OCI-LY7 (cell line): Measurements from ENCODE around the gene VTI1A. TPM values are rescaled to one million over a fixed set of nuclear protein-coding genes. Genes with fewer than 3 reads are reported as not detected.

Experiments
- BruUV-seq: library from RNA; stranded (reverse); fragments of 400-500 nt; replicated peaks from 2 replicates; lab custom pipeline; 2021; lab: Mats Ljungman, UMichigan
- CTCF ChIA-PET: fragments of 300-600 bp; sonication (Branson Sonifier 250); formaldehyde crosslinking; loops from one replicate; lab custom pipeline; 2022; ENCODE audit warnings: antibody characterized with exemption; ENCODE audit not compliant: unreplicated experiment; lab: Charles Lee
- POLR2A ChIA-PET: fragments of 300-600 bp; sonication (Branson Sonifier 250); formaldehyde crosslinking; loops from one replicate; lab custom pipeline; 2022; ENCODE audit warnings: antibody characterized with exemption; lab: Charles Lee
- DNase-seq: peaks from one replicate; pipeline ENCODE4 v3.0.0-alpha.2; 2015; ENCODE audit warnings: low spot score
- H2AFZ ChIP-seq: fragments of 200-600 bp; sonication (generic), shearing (Covaris generic); 2 replicates; pipeline ENCODE4 v1.6.1; 2014; ENCODE audit warnings: mild to moderate bottlenecking, antibody characterized with exemption, low read length, moderate library complexity
- H3K27ac ChIP-seq: fragments of 200-600 bp; sonication (generic); 2 replicates; pipeline ENCODE4 v1.5.1; 2014; ENCODE audit warnings: mixed run types, low read depth, mild to moderate bottlenecking, moderate library complexity, low read length, inconsistent platforms; ENCODE audit not compliant: poor library complexity, severe bottlenecking
- H3K36me3 ChIP-seq: fragments of 200-600 bp; sonication (generic); 2 replicates; pipeline ENCODE4 v1.6.1; 2014; ENCODE audit warnings: mild to moderate bottlenecking, antibody characterized with exemption, low read length, moderate library complexity, mixed read lengths; ENCODE audit not compliant: insufficient read depth
- H3K4me1 ChIP-seq: fragments of 200-600 bp; sonication (generic); 2 replicates; pipeline ENCODE4 v1.5.1; 2014; ENCODE audit warnings: mild to moderate bottlenecking, low read length; ENCODE audit not compliant: insufficient read depth, poor library complexity, severe bottlenecking
- H3K4me2 ChIP-seq: fragments of 200-600 bp; sonication (generic); 2 replicates; pipeline ENCODE4 v1.6.1; 2014; ENCODE audit warnings: mild to moderate bottlenecking, low read length
- H3K4me3 ChIP-seq: fragments of 200-600 bp; sonication (generic); 2 replicates; pipeline ENCODE4 v1.5.1; 2014; ENCODE audit warnings: mild to moderate bottlenecking, low read depth, low read length; ENCODE audit not compliant: poor library complexity, severe bottlenecking
- H3K79me2 ChIP-seq: fragments of 200-600 bp; sonication (generic); 2 replicates; pipeline ENCODE4 v1.6.1; 2016; ENCODE audit warnings: low read depth, mild to moderate bottlenecking, low read length, moderate library complexity, mixed read lengths; ENCODE audit not compliant: insufficient read depth
- H3K9me2 ChIP-seq: fragments of 200-600 bp; sonication (generic); 2 replicates; pipeline ENCODE4 v1.6.1; 2016; ENCODE audit warnings: mild to moderate bottlenecking, low read length, mixed read lengths; ENCODE audit not compliant: insufficient read depth
- H3K9me3 ChIP-seq: fragments of 200-600 bp; sonication (generic); 2 replicates; pipeline ENCODE4 v1.6.1; 2014; ENCODE audit warnings: mild to moderate bottlenecking, mixed run types, low read length, mixed read lengths
- H4K20me1 ChIP-seq: fragments of 200-600 bp; sonication (generic); 2 replicates; pipeline ENCODE4 v1.6.1; 2014; ENCODE audit warnings: mild to moderate bottlenecking, antibody characterized with exemption, low read length, moderate library complexity, mixed read lengths; ENCODE audit not compliant: insufficient read depth
- EZH2phosphoT487 ChIP-seq: fragments of 200-600 bp; sonication (generic); IDR thresholded peaks from 2 replicates; pipeline ENCODE4 v1.6.1; 2018; ENCODE audit warnings: low read depth, borderline replicate concordance, mild to moderate bottlenecking, mixed run types, antibody characterized with exemption, low read length, moderate library complexity, mixed read lengths
- intact Hi-C: fragments of 100-400 bp; cut with micrococcal nuclease; formaldehyde crosslinking; loops from one replicate; pipeline ENCODE4 v1.10.0; 2022; ENCODE audit not compliant: unreplicated experiment
- total RNA-seq, 2 experiments: library from RNA; depleted of rRNA in 1 of 2; stranded (reverse); fragments of >200 nt in 1 of 2; shearing (Covaris generic) in 1 of 2; gene quantifications; 2 replicates each; pipeline ENCODE4 v1.2.3, GENCODE V29; 2014 to 2022
- TF ChIP-seq, protein P1 (sequence below): fragments of 200-600 bp; sonication (generic); conservative IDR thresholded peaks from 2 replicates; pipeline ENCODE4 v1.5.1; 2014; ENCODE audit warnings: mild to moderate bottlenecking, antibody characterized with exemption, low read length, moderate library complexity, mixed read lengths

VTI1A gene
- total RNA-seq, 2 experiments from 2014 or later: 39.4 to 45.2 TPM

DNA sequence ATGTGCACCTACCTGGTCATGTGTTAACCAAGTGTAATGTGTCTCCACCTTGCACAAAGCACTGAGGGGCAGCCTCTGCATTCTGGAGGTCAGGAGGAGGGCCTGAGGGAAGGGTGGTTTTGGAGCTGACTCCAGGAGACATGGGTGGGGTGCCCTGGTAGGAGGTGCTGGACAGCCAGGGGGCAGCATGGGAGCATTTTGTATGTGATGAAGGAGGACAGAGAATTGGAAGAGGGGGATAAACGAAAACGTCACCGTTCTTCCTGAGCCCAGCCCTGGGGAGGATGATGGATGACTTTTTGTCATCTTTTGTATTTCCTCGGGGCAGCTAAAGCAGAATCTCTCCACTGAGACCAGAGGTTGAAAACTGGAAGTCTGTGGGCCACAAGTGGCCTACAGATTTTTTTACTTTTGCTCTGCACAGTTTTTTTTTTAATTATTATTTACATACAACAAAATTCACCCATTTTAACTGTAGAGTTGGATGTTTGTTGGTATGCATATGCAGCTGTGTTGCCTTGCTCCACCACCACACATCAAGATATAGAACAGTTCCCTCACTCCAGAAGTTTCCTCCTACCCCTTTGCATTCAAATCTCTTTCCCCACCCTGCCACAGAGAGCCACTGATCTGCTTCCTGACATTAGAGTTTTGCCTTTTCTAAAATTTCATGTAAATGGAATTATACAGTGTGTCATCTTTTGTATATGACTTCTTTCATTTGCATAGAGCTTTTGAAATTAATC lies 242.5 kb downstream of the VTI1A start:
- ChIA-PET CTCF (no interaction called here), POLR2A (interaction anchor here (1.2 kb wide), 1 partner anchor 19 kb away, joined by 3 read pairs; no protein-coding TSS in a partner anchor)
- Histone ChIP-seq H3K4me2 (no peak overlapping the region), H3K27ac (no peak overlapping the region), H3K36me3 (no peaks in the 10 kb centered on the region), H3K4me3 (no peak overlapping the region), H4K20me1 (no peaks in the 10 kb centered on the region), H3K9me2 (no peaks in the 10 kb centered on the region), H3K79me2 (no peaks in the 10 kb centered on the region), H3K4me1 (no peaks in the 10 kb centered on the region), H2AFZ (no peak overlapping the region), H3K9me3 (no peaks in the 10 kb centered on the region)
- TF ChIP-seq, protein P1, sequence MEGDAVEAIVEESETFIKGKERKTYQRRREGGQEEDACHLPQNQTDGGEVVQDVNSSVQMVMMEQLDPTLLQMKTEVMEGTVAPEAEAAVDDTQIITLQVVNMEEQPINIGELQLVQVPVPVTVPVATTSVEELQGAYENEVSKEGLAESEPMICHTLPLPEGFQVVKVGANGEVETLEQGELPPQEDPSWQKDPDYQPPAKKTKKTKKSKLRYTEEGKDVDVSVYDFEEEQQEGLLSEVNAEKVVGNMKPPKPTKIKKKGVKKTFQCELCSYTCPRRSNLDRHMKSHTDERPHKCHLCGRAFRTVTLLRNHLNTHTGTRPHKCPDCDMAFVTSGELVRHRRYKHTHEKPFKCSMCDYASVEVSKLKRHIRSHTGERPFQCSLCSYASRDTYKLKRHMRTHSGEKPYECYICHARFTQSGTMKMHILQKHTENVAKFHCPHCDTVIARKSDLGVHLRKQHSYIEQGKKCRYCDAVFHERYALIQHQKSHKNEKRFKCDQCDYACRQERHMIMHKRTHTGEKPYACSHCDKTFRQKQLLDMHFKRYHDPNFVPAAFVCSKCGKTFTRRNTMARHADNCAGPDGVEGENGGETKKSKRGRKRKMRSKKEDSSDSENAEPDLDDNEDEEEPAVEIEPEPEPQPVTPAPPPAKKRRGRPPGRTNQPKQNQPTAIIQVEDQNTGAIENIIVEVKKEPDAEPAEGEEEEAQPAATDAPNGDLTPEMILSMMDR: 0 out of 2 replicates have a peak, but pooled peaks have one; percentile 12
- no peak for TF ChIP-seq EZH2phosphoT487
- no peak for DNase-seq
- intact Hi-C loops: no loop called here
- no TSS peak for BruUV-seq

DNA sequence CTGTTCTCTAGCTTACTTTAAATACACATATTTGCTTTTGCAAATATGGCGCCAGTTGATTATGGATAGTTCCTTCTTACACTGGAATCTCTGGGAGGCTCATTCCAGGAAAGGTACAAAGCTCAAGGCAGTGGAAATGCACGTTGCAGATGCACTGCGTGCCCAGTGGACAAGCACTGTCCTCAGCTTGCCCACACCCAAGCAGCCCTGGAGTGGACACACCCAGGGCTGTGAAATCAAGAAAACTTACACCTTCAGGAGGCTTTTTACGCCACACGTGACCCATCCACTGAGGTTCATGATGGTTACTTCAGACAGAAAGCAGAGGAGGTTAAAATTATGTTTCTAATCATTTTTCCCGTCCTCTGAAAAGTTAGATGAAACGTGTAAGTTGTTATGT lies 248.5 kb downstream of the VTI1A start:
- Histone ChIP-seq H4K20me1 (no peaks in the 10 kb centered on the region), H3K27ac (no peak overlapping the region), H3K4me3 (no peak overlapping the region), H3K36me3 (no peaks in the 10 kb centered on the region), H3K9me3 (no peaks in the 10 kb centered on the region), H3K79me2 (no peaks in the 10 kb centered on the region), H3K4me1 (no peaks in the 10 kb centered on the region), H2AFZ (no peak overlapping the region), H3K9me2 (no peaks in the 10 kb centered on the region), H3K4me2 (no peak overlapping the region)
- DNase-seq: no peak
- POLR2A ChIA-PET: interaction anchor here (0.7 to 2.1 kb wide), 3 partner anchors 12 to 1917 kb away, joined by 3 to 7 read pairs (median 4); no protein-coding TSS in a partner anchor
- CTCF ChIA-PET: no interaction called here
- TF ChIP-seq, protein P1: no peak
- no peak for TF ChIP-seq EZH2phosphoT487
- intact Hi-C loops: no loop called here
- BruUV-seq: no TSS peak

DNA sequence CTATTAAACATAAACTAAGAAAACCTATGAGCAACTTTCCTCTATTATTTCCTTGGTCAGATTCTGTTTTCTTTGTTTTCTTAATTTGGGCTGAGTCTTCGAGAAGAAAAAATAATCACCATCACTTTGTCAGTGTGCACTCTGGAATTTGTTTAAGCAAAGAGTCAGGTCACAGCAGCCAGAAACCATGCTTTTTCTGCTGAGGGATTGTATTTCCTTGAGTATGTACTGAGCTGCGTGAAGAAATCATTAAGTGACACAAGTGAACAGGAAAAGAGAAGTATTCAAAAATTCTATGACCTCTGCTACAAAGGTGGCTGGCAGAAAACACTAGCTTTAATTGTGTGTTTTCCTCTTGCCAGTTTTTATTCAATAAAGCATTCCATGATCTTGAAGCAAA lies 249.6 kb downstream of the VTI1A start:
- no peak overlapping the region for H3K4me2 ChIP-seq
- ChIA-PET CTCF (no interaction called here), POLR2A (no interaction called here)
- no peak overlapping the region for H3K4me3 ChIP-seq
- intact Hi-C loops: no loop called here
- H3K4me1 ChIP-seq: no peaks in the 10 kb centered on the region
- no peaks in the 10 kb centered on the region for H3K36me3 ChIP-seq
- H3K79me2 ChIP-seq: no peaks in the 10 kb centered on the region
- no peak overlapping the region for H3K27ac ChIP-seq
- no peaks in the 10 kb centered on the region for H4K20me1 ChIP-seq
- TF ChIP-seq, protein P1: no peak
- no peak for TF ChIP-seq EZH2phosphoT487
- no TSS peak for BruUV-seq
- H2AFZ ChIP-seq: no peak overlapping the region
- no peaks in the 10 kb centered on the region for H3K9me2 ChIP-seq
- no peaks in the 10 kb centered on the region for H3K9me3 ChIP-seq
- no peak for DNase-seq
